Thoracic aorta (tissue), 2 donors: ENCODE data around the gene SCT. TPM values are rescaled to one million over a fixed set of nuclear protein-coding genes. Genes with fewer than 3 reads are reported as not detected.

ENCODE experiments used
- ATAC-seq: fragments of 150-250 bp; one replicate; pipeline ENCODE4 v1.8.0; 2017; ENCODE audit warnings: low read depth; ENCODE audit not compliant: insufficient number of reproducible peaks, low FRiP score
- DNase-seq: peaks from one replicate; pipeline ENCODE4 v3.0.0-alpha.2; 2020; ENCODE audit warnings: low spot score
- H3K27ac ChIP-seq, 2 donors: fragments of 200-600 bp; sonication (generic); 1 replicate in 1 of 2; 2 replicates in 1 of 2; pipeline ENCODE4 v1.5.1; 2016; ENCODE audit warnings: mild to moderate bottlenecking in 2 of 2, moderate library complexity in 2 of 2
- H3K27me3 ChIP-seq: fragments of 200-600 bp; sonication (generic); replicated peaks from 2 replicates; pipeline ENCODE4 v1.6.0; 2016; ENCODE audit warnings: mild to moderate bottlenecking; ENCODE audit not compliant: insufficient read depth
- H3K36me3 ChIP-seq: fragments of 200-600 bp; sonication (generic); one replicate; pipeline ENCODE4 v1.5.1; 2016
- H3K4me1 ChIP-seq, 2 donors: fragments of 200-600 bp; sonication (generic); 1 replicate in 1 of 2; 2 replicates in 1 of 2; pipeline versions ENCODE4 v1.5.1 to v1.6.0; 2016; ENCODE audit warnings: low read depth in 2 of 2, mild to moderate bottlenecking in 1 of 2; ENCODE audit not compliant: control insufficient read depth in 1 of 2
- H3K4me3 ChIP-seq: fragments of 200-600 bp; sonication (generic); 2 replicates; pipeline ENCODE4 v1.5.1; 2016; ENCODE audit warnings: mild to moderate bottlenecking
- H3K9me3 ChIP-seq: fragments of 200-600 bp; sonication (generic); 2 replicates; pipeline ENCODE4 v1.5.1; 2016
- total RNA-seq, 2 donors: library from RNA; depleted of rRNA; stranded (reverse); fragments of >200 nt; gene quantifications; one replicate each; pipeline versions ENCODE4 v1.1.0 to v1.2.3, GENCODE V29; 2016
- TF ChIP-seq, protein P1 (sequence below): fragments of 200-600 bp; sonication (generic); IDR thresholded peaks from one replicate; pipeline ENCODE4 v1.5.1; 2019; ENCODE audit warnings: antibody characterized with exemption

Gene SCT
- total RNA-seq, 2 donors from 2014 or later, result not detected

GRCh38 chr11:629237-629583 lies 2.2 kb upstream of the SCT start:
- H3K9me3 ChIP-seq, result no peaks in the 10 kb centered on the region
- no peak for ATAC-seq
- no peaks in the 10 kb centered on the region for H3K36me3 ChIP-seq
- DNase-seq, result no peak
- H3K27ac ChIP-seq, result peak overlapping the region; percentile 72 to 80
- TF ChIP-seq, protein P1, sequence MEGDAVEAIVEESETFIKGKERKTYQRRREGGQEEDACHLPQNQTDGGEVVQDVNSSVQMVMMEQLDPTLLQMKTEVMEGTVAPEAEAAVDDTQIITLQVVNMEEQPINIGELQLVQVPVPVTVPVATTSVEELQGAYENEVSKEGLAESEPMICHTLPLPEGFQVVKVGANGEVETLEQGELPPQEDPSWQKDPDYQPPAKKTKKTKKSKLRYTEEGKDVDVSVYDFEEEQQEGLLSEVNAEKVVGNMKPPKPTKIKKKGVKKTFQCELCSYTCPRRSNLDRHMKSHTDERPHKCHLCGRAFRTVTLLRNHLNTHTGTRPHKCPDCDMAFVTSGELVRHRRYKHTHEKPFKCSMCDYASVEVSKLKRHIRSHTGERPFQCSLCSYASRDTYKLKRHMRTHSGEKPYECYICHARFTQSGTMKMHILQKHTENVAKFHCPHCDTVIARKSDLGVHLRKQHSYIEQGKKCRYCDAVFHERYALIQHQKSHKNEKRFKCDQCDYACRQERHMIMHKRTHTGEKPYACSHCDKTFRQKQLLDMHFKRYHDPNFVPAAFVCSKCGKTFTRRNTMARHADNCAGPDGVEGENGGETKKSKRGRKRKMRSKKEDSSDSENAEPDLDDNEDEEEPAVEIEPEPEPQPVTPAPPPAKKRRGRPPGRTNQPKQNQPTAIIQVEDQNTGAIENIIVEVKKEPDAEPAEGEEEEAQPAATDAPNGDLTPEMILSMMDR, result no peak
- peak overlapping the region; percentile 54 for H3K4me3 ChIP-seq
- peaks cover 0 to 13% of the 10 kb centered on the region in 2 donors for H3K4me1 ChIP-seq
- H3K27me3 ChIP-seq, result no peaks in the 10 kb centered on the region

- ATAC-seq (no peak), DNase-seq (no peak)
- no peak overlapping the region for H3K4me3 ChIP-seq
- TF ChIP-seq, protein P1, result no peak
- H3K36me3 ChIP-seq, result no peaks in the 10 kb centered on the region
- no peaks in the 10 kb centered on the region for H3K9me3 ChIP-seq
- peak overlapping the region; percentile 72 to 80 for H3K27ac ChIP-seq
- H3K27me3 ChIP-seq, result no peaks in the 10 kb centered on the region
- peaks cover 0 to 13% of the 10 kb centered on the region in 2 donors for H3K4me1 ChIP-seq
These were observed 1.1 kb upstream of the SCT start for GRCh38 chr11:628056-628455.

- H3K27me3 ChIP-seq, result no peaks in the 10 kb centered on the region
- H3K9me3 ChIP-seq, result no peaks in the 10 kb centered on the region
- TF ChIP-seq, protein P1, result no peak
- H3K27ac ChIP-seq, result no peak overlapping the region
- DNase-seq (no peak), ATAC-seq (no peak)
- H3K36me3 ChIP-seq, result no peaks in the 10 kb centered on the region
- peaks cover 0 to 13% of the 10 kb centered on the region in 2 donors for H3K4me1 ChIP-seq
- no peak overlapping the region for H3K4me3 ChIP-seq
These were observed 261 bp upstream of the SCT start for GRCh38 chr11:627308-627576.

DNA sequence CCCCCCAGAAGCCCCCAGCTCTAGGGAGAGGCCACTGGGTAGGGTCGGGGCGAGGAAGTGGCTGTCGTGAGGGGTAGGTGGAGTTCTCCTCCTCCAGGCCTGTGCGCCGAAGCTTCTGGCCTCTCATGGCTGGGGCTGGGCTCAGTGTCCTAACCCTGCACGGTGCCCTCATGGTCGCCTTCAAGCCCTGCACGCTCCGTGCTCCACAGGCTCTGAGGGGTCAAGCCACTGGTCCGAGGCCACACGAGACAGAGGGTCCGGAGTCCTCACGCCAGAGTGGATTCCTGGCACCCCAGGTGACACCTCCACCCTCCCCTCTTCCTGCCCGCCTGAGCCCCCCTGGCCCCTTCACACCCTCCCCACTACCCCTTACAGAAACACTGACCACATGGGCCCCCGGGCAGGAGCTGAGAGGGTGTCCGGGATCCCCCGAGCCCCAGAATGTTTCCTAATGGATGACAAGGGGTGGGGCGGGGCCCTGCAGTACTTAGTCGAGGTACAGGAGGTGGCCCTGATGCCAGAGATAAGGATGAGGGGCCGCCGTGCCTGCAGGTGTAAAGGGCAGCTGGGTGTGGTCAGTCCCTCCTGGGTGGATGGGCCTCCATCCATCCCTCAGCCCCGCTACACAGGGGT lies 1.2 kb downstream of the SCT start:
- no peaks in the 10 kb centered on the region for H3K36me3 ChIP-seq
- H3K4me1 ChIP-seq, result peaks cover 0 to 13% of the 10 kb centered on the region in 2 donors
- no peak overlapping the region for H3K4me3 ChIP-seq
- TF ChIP-seq, protein P1, result no peak
- ATAC-seq (no peak), DNase-seq (no peak)
- no peaks in the 10 kb centered on the region for H3K27me3 ChIP-seq
- no peak overlapping the region for H3K27ac ChIP-seq
- no peaks in the 10 kb centered on the region for H3K9me3 ChIP-seq

DNA sequence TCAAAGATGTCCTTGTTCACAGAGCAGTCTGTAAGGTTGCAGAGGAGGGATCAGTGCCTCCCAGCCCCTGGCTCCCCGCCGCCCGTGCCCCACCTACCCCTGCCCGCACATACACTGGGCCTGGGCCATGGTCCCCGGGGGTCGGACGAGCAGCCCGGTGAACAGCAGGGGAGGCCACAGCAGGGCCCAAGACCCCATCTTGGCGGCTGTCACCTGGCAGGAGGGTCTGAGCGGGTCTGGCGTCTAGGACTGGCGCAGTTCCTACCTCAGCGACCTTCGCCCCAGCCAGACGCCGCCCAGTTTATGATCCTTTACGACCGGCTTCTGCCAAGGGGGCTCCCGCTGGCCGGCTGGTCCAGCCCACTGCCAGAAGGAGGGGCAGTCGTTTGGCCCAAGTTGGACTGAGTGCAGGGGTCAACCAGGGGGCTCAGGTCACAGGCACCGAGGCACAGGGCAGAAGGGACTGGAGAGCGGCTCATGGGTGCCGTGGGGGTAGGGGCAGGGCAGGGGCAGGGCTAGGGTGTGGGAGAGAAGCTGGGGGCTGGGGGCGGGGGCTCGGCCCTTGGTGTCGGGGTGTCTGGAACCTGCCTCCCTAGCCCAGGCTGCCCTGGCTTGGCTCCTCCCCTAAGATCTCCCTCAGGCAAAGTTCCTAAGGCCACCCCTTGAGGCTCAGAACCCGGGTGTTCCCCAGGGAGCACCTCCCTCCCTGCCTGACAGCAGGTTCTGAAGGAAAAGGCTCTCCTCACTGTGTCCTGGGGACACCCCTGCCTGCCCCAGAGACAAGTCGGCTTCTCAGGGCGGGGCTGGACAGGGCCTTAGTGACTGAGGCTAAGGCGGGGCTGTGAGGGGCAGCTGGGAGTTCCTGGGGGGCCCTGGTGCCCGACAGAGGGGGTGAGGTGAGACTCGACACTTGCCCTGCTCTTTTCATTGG lies 2.0 kb downstream of the SCT start, which contains the start of gene CDHR5:
CDHR5 (minus strand) TSS at position 251 of the 931 bp plus-strand sequence; CDS start at position 198, 53 bp downstream.
- no peak within 1 kb of the TSS for H3K27ac ChIP-seq
- H3K4me1 ChIP-seq, result peaks cover 0 to 13% of the 10 kb centered on the region in 2 donors
- DNase-seq, result no peak
- no peaks in the 10 kb centered on the region for H3K36me3 ChIP-seq
- no peaks in the 10 kb centered on the region for H3K27me3 ChIP-seq
- H3K4me3 ChIP-seq, result no peak within 1 kb of the TSS
- no peak for ATAC-seq
- TF ChIP-seq, protein P1, result no peak
- no peaks in the 10 kb centered on the region for H3K9me3 ChIP-seq
